ENCODE data around the gene RNF5. TPM values are rescaled to one million over a fixed set of nuclear protein-coding genes. Genes with fewer than 3 reads are reported as not detected.

The RNF5 gene
- total RNA-seq, 1 experiment from 2014 or later = 82.3 TPM

GRCh38 chr6:32137454-32137853 lies 40.8 kb upstream of the RNF5 start:
- H3K27ac ChIP-seq (ENCODE audit: low read length) = no peak overlapping the region
- no peaks in the 10 kb centered on the region for H3K36me3 ChIP-seq (ENCODE audit: control insufficient read depth, insufficient read depth, low read length)
- TF ChIP-seq TCF7L2 (IDR thresholded peaks at IDR 0.05; ENCODE audit: low read depth, low read length) (no peak), SIN3A (IDR thresholded peaks at IDR 0.05; ENCODE audit: borderline replicate concordance, insufficient read depth, low read depth, low read length) (no peak), CTCF (IDR thresholded peaks at IDR 0.05) (no peak), POLR2AphosphoS5 (IDR thresholded peaks at IDR 0.05; ENCODE audit: low read depth, low read length) (no peak), REST (IDR thresholded peaks at IDR 0.05; ENCODE audit: insufficient read depth in 1 of 2, low read depth in 2 of 2, low read length in 1 of 2) (no peak)
- intact Hi-C loops (cut with micrococcal nuclease; ENCODE audit: unreplicated experiment) (no loop called here), in situ Hi-C loops (cut with HindIII; ENCODE audit: low pct_unique_long_range_greater_than_20kb, low sequenced_read_pairs) (no loop called here)
- no TSS peak for BruUV-seq (replicated peaks)
- no peak overlapping the region for H3K4me3 ChIP-seq (ENCODE audit: low read depth in 2 of 2, low read length in 2 of 2)
- ATAC-seq (no peak), DNase-seq (ENCODE audit: low read depth, low spot score) (no peak)
- CTCF ChIA-PET = no interaction called here
- no peaks in the 10 kb centered on the region for H3K27me3 ChIP-seq (ENCODE audit: control insufficient read depth, insufficient read depth, low read length)
- POLR2A ChIA-PET = no interaction called here
- no peaks in the 10 kb centered on the region for H3K4me1 ChIP-seq (ENCODE audit: control insufficient read depth, insufficient read depth, low read length)
- H3K9me3 ChIP-seq (ENCODE audit: control insufficient read depth, insufficient read depth, low read depth, low read length) = no peaks in the 10 kb centered on the region

GRCh38 chr6:32139590-32139989 lies 38.6 kb upstream of the RNF5 start:
- ATAC-seq = no peak
- no peaks in the 10 kb centered on the region for H3K36me3 ChIP-seq (ENCODE audit: control insufficient read depth, insufficient read depth, low read length)
- no peak overlapping the region for H3K4me3 ChIP-seq (ENCODE audit: low read depth in 2 of 2, low read length in 2 of 2)
- in situ Hi-C loops (cut with HindIII; ENCODE audit: low pct_unique_long_range_greater_than_20kb, low sequenced_read_pairs) = no loop called here
- no peak for DNase-seq (ENCODE audit: low read depth, low spot score)
- TF ChIP-seq TCF7L2 (IDR thresholded peaks at IDR 0.05; ENCODE audit: low read depth, low read length) (no peak), SIN3A (IDR thresholded peaks at IDR 0.05; ENCODE audit: borderline replicate concordance, insufficient read depth, low read depth, low read length) (no peak), CTCF (IDR thresholded peaks at IDR 0.05) (no peak), POLR2AphosphoS5 (IDR thresholded peaks at IDR 0.05; ENCODE audit: low read depth, low read length) (no peak), REST (IDR thresholded peaks at IDR 0.05; ENCODE audit: insufficient read depth in 1 of 2, low read depth in 2 of 2, low read length in 1 of 2) (no peak)
- intact Hi-C loops (cut with micrococcal nuclease; ENCODE audit: unreplicated experiment) = no loop called here
- H3K4me1 ChIP-seq (ENCODE audit: control insufficient read depth, insufficient read depth, low read length) = no peaks in the 10 kb centered on the region
- H3K27ac ChIP-seq (ENCODE audit: low read length) = no peak overlapping the region
- ChIA-PET CTCF (no interaction called here), POLR2A (no interaction called here)
- H3K9me3 ChIP-seq (ENCODE audit: control insufficient read depth, insufficient read depth, low read depth, low read length) = no peaks in the 10 kb centered on the region
- no TSS peak for BruUV-seq (replicated peaks)
- no peaks in the 10 kb centered on the region for H3K27me3 ChIP-seq (ENCODE audit: control insufficient read depth, insufficient read depth, low read length)

Data from Panc1 (cell line).